ENCODE measurements around the gene HERC2. TPM values are rescaled to one million over a fixed set of nuclear protein-coding genes. Genes with fewer than 3 reads are reported as not detected.

HERC2 gene
- total and polyA plus RNA-seq, 4 experiments from 2014 or later: 3.4 to 55.1 (median 28.9) TPM

DNA sequence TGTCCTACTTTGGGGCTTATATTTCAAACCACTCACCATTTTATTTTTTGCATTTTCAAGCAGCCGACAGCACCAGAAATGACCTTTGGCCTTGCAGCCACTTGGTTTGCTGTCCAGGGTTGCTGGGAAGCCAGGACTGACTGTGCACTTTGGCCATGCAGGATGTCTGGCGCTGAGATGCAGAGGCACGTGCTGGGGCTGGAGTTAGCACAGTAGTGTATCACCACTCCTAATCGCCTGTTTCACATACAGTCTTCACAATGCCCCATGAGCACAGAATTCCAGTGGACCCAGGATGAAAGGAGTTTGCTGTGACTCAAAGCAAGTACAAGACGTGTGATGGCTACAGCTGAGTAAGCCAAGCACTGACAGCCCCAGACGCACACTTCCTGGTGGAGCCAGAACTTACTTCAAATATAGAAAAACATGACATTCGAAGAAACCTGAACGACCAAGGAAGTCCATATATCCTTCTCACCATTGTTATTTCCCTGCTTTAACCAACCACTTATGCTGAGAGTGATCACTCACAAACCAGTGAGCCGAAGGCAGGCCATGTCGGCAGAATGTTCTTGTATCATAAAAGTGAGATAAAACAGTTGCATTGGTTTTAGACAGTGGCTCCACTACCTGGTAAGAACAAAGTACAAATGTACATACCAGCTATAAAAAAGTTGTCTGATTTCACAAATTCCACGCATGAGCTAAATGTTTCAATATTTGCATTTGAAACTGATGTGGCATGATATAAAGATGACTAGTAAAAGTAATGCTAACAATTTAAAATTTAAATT is 238.9 kb downstream of the HERC2 start:
- peaks cover 0 to 2% (median 1%) of the 10 kb centered on the region in 8 donors for H3K9me3 Mint-ChIP-seq
- Histone ChIP-seq H3K27ac (ENCODE audit: low read depth, low read length) (no peak overlapping the region), H3K4me1 (ENCODE audit: insufficient read depth, low read length) (no peaks in the 10 kb centered on the region), H3K27me3 (ENCODE audit: insufficient read depth, low read length) (no peaks in the 10 kb centered on the region), H3K36me3 (ENCODE audit: insufficient read depth, low read length) (no peaks in the 10 kb centered on the region), H3K4me3 (ENCODE audit: low read length in 2 of 2) (no peak overlapping the region), H3K9me3 (ENCODE audit: control insufficient read depth in 1 of 2, low read length in 2 of 2) (no peaks in the 10 kb centered on the region)
- peaks cover 9 to 27% of the 10 kb centered on the region in 2 donors for H3K27me3 Mint-ChIP-seq
- ChIA-PET CTCF (ENCODE audit: partially characterized antibody) (interaction anchor here (1.0 to 3.2 kb wide), 3 partner anchors 9 to 42 kb away, joined by 5 to 38 read pairs (median 6); no protein-coding TSS in a partner anchor), POLR2A (ENCODE audit: partially characterized antibody) (no interaction called here)
- no peaks in the 10 kb centered on the region for H3K36me3 Mint-ChIP-seq
- H3K4me3 Mint-ChIP-seq: no peak overlapping the region
- DNase-seq: no peak
- intact Hi-C loops (cut with micrococcal nuclease): no loop called here
- H3K27ac Mint-ChIP-seq: no peak overlapping the region
- H3K4me1 Mint-ChIP-seq: peaks cover 0 to 1% (median 0%) of the 10 kb centered on the region in 4 donors

- Histone ChIP-seq H3K27me3 (ENCODE audit: insufficient read depth, low read length) (no peaks in the 10 kb centered on the region), H3K4me3 (ENCODE audit: low read length in 2 of 2) (no peak overlapping the region), H3K27ac (ENCODE audit: low read depth, low read length) (no peak overlapping the region), H3K4me1 (ENCODE audit: insufficient read depth, low read length) (no peaks in the 10 kb centered on the region), H3K9me3 (ENCODE audit: control insufficient read depth in 1 of 2, low read length in 2 of 2) (no peaks in the 10 kb centered on the region), H3K36me3 (ENCODE audit: insufficient read depth, low read length) (no peaks in the 10 kb centered on the region)
- H3K27me3 Mint-ChIP-seq: peaks cover 10 to 23% of the 10 kb centered on the region in 2 donors
- CTCF ChIA-PET (ENCODE audit: partially characterized antibody): interaction anchor here (1.2 to 2.5 kb wide), 4 partner anchors 10 to 44 kb away, joined by 3 to 6 read pairs (median 4); no protein-coding TSS in a partner anchor
- H3K4me1 Mint-ChIP-seq: peaks cover 0 to 1% (median 0%) of the 10 kb centered on the region in 4 donors
- POLR2A ChIA-PET (ENCODE audit: partially characterized antibody): no interaction called here
- no peak overlapping the region for H3K4me3 Mint-ChIP-seq
- no peaks in the 10 kb centered on the region for H3K36me3 Mint-ChIP-seq
- no peak overlapping the region for H3K27ac Mint-ChIP-seq
- H3K9me3 Mint-ChIP-seq: no peaks in the 10 kb centered on the region
- intact Hi-C loops (cut with micrococcal nuclease): no loop called here
- DNase-seq: no peak
Observed at GRCh38 chr15:28081594-28081993, 240.4 kb downstream of the HERC2 start.

- POLR2A ChIA-PET (ENCODE audit: partially characterized antibody): no interaction called here
- Histone ChIP-seq H3K9me3 (ENCODE audit: control insufficient read depth in 1 of 2, low read length in 2 of 2) (no peaks in the 10 kb centered on the region), H3K4me3 (ENCODE audit: low read length in 2 of 2) (no peak overlapping the region), H3K27me3 (ENCODE audit: insufficient read depth, low read length) (no peaks in the 10 kb centered on the region), H3K4me1 (ENCODE audit: insufficient read depth, low read length) (no peaks in the 10 kb centered on the region), H3K27ac (ENCODE audit: low read depth, low read length) (no peak overlapping the region), H3K36me3 (ENCODE audit: insufficient read depth, low read length) (no peaks in the 10 kb centered on the region)
- intact Hi-C loops (cut with micrococcal nuclease): no loop called here
- H3K4me1 Mint-ChIP-seq: no peaks in the 10 kb centered on the region
- CTCF ChIA-PET (ENCODE audit: partially characterized antibody): interaction anchor here (2.5 kb wide), 1 partner anchor 11 kb away, joined by 6 read pairs; no protein-coding TSS in a partner anchor
- H3K36me3 Mint-ChIP-seq: no peaks in the 10 kb centered on the region
- peaks cover 8 to 17% of the 10 kb centered on the region in 2 donors for H3K27me3 Mint-ChIP-seq
- no peak overlapping the region for H3K27ac Mint-ChIP-seq
- no peaks in the 10 kb centered on the region for H3K9me3 Mint-ChIP-seq
- no peak overlapping the region for H3K4me3 Mint-ChIP-seq
- no peak for DNase-seq
Observed at GRCh38 chr15:28080386-28080785, 241.6 kb downstream of the HERC2 start.

GRCh38 chr15:28079313-28079969 is 242.5 kb downstream of the HERC2 start:
- Histone ChIP-seq H3K27ac (ENCODE audit: low read depth, low read length) (no peak overlapping the region), H3K4me1 (ENCODE audit: insufficient read depth, low read length) (no peaks in the 10 kb centered on the region), H3K27me3 (ENCODE audit: insufficient read depth, low read length) (no peaks in the 10 kb centered on the region), H3K9me3 (ENCODE audit: control insufficient read depth in 1 of 2, low read length in 2 of 2) (no peaks in the 10 kb centered on the region), H3K4me3 (ENCODE audit: low read length in 2 of 2) (no peak overlapping the region), H3K36me3 (ENCODE audit: insufficient read depth, low read length) (no peaks in the 10 kb centered on the region)
- H3K36me3 Mint-ChIP-seq: no peaks in the 10 kb centered on the region
- no peaks in the 10 kb centered on the region for H3K4me1 Mint-ChIP-seq
- DNase-seq: no peak
- no peaks in the 10 kb centered on the region for H3K9me3 Mint-ChIP-seq
- peaks cover 8 to 13% of the 10 kb centered on the region in 2 donors for H3K27me3 Mint-ChIP-seq
- H3K4me3 Mint-ChIP-seq: no peak overlapping the region
- intact Hi-C loops (cut with micrococcal nuclease): no loop called here
- H3K27ac Mint-ChIP-seq: no peak overlapping the region
- ChIA-PET POLR2A (ENCODE audit: partially characterized antibody) (interaction anchor here (0.9 kb wide), 1 partner anchor 28 kb away, joined by 3 read pairs; no protein-coding TSS in a partner anchor), CTCF (ENCODE audit: partially characterized antibody) (interaction anchor here (1.0 to 2.5 kb wide), 2 partner anchors 8 to 12 kb away, joined by 3 to 6 read pairs; no protein-coding TSS in a partner anchor)

DNA sequence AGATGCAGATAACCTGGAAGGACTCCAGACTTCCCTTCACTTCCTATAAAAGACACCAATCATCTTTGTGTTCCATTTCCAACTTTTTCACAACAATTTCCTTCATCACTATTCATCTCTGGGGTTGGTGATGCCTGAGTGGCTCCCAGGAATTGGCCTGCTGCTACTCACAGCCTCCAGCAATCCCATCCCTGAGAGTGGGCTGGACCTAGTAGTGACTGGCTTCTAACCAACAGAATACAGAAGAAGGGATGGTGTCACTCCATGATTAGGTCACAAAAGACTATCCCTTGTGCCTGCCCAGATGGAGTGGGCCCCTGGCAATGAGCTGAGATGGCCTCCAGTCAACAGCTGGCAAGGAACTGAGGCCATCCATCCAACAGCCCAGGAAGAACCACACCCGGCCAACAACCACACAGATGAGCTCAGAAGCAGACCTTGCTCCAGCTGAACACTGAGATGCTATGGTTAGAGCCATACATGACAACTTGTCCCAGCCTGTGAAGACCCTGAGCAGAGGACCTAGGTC is 243.7 kb downstream of the HERC2 start:
- H3K9me3 Mint-ChIP-seq: no peaks in the 10 kb centered on the region
- DNase-seq: no peak
- no peaks in the 10 kb centered on the region for H3K36me3 Mint-ChIP-seq
- intact Hi-C loops (cut with micrococcal nuclease): no loop called here
- Histone ChIP-seq H3K27me3 (ENCODE audit: insufficient read depth, low read length) (no peaks in the 10 kb centered on the region), H3K9me3 (ENCODE audit: control insufficient read depth in 1 of 2, low read length in 2 of 2) (no peaks in the 10 kb centered on the region), H3K4me3 (ENCODE audit: low read length in 2 of 2) (no peak overlapping the region), H3K36me3 (ENCODE audit: insufficient read depth, low read length) (no peaks in the 10 kb centered on the region), H3K27ac (ENCODE audit: low read depth, low read length) (no peak overlapping the region), H3K4me1 (ENCODE audit: insufficient read depth, low read length) (no peaks in the 10 kb centered on the region)
- no peak overlapping the region for H3K27ac Mint-ChIP-seq
- POLR2A ChIA-PET (ENCODE audit: partially characterized antibody): no interaction called here
- CTCF ChIA-PET (ENCODE audit: partially characterized antibody): interaction anchor here (0.7 to 1.0 kb wide), 2 partner anchors 9 to 130 kb away, joined by 3 read pairs; no protein-coding TSS in a partner anchor
- no peak overlapping the region for H3K4me3 Mint-ChIP-seq
- no peaks in the 10 kb centered on the region for H3K4me1 Mint-ChIP-seq
- H3K27me3 Mint-ChIP-seq: peaks cover 9 to 13% of the 10 kb centered on the region in 2 donors

- Mint-ChIP-seq H3K27me3 (peaks cover 9 to 14% of the 10 kb centered on the region in 2 donors), H3K4me1 (no peaks in the 10 kb centered on the region), H3K27ac (no peak overlapping the region), H3K36me3 (no peaks in the 10 kb centered on the region), H3K9me3 (peaks cover 0 to 5% (median under 1%) of the 10 kb centered on the region in 8 donors), H3K4me3 (no peak overlapping the region)
- ChIA-PET CTCF (ENCODE audit: partially characterized antibody) (interaction anchor here (2.7 kb wide), 1 partner anchor 10 kb away, joined by 7 read pairs; no protein-coding TSS in a partner anchor), POLR2A (ENCODE audit: partially characterized antibody) (no interaction called here)
- H3K9me3 ChIP-seq (ENCODE audit: control insufficient read depth in 1 of 2, low read length in 2 of 2): no peaks in the 10 kb centered on the region
- no peak overlapping the region for H3K4me3 ChIP-seq (ENCODE audit: low read length in 2 of 2)
- no peak for DNase-seq
- no peaks in the 10 kb centered on the region for H3K4me1 ChIP-seq (ENCODE audit: insufficient read depth, low read length)
- H3K27ac ChIP-seq (ENCODE audit: low read depth, low read length): no peak overlapping the region
- H3K27me3 ChIP-seq (ENCODE audit: insufficient read depth, low read length): no peaks in the 10 kb centered on the region
- no peaks in the 10 kb centered on the region for H3K36me3 ChIP-seq (ENCODE audit: insufficient read depth, low read length)
- intact Hi-C loops (cut with micrococcal nuclease): no loop called here
Observed at GRCh38 chr15:28075573-28075972, 246.4 kb downstream of the HERC2 start.

GRCh38 chr15:28068930-28069329 is 253.0 kb downstream of the HERC2 start:
- DNase-seq: no peak
- no peak overlapping the region for H3K4me3 Mint-ChIP-seq
- intact Hi-C loops (cut with micrococcal nuclease): no loop called here
- Histone ChIP-seq H3K4me1 (ENCODE audit: insufficient read depth, low read length) (no peaks in the 10 kb centered on the region), H3K27me3 (ENCODE audit: insufficient read depth, low read length) (no peaks in the 10 kb centered on the region), H3K9me3 (ENCODE audit: control insufficient read depth in 1 of 2, low read length in 2 of 2) (no peaks in the 10 kb centered on the region), H3K27ac (ENCODE audit: low read depth, low read length) (no peak overlapping the region), H3K36me3 (ENCODE audit: insufficient read depth, low read length) (no peaks in the 10 kb centered on the region), H3K4me3 (ENCODE audit: low read length in 2 of 2) (no peak overlapping the region)
- ChIA-PET POLR2A (ENCODE audit: partially characterized antibody) (no interaction called here), CTCF (ENCODE audit: partially characterized antibody) (interaction anchor here (0.6 kb wide), 1 partner anchor 59 kb away, joined by 3 read pairs; no protein-coding TSS in a partner anchor)
- H3K9me3 Mint-ChIP-seq: peaks cover 0 to 16% (median 9%) of the 10 kb centered on the region in 8 donors
- no peak overlapping the region for H3K27ac Mint-ChIP-seq
- peaks cover 14 to 26% of the 10 kb centered on the region in 2 donors for H3K27me3 Mint-ChIP-seq
- no peaks in the 10 kb centered on the region for H3K4me1 Mint-ChIP-seq
- H3K36me3 Mint-ChIP-seq: no peaks in the 10 kb centered on the region
